Neuronal stem cell (in vitro differentiated cells): ENCODE measurements around the gene CAMKK1.
A peak's percentile ranks its signal among the peaks of the same experiment; 100 is the strongest.

Source experiments
- DNase-seq: peaks from one replicate; pipeline ENCODE4 v3.0.0-alpha.2; 2013; ENCODE audit warnings: low spot score
- H2AFZ ChIP-seq: one replicate; pipeline ENCODE4 v1.6.1; 2013; ENCODE audit warnings: mild to moderate bottlenecking, low read length, inconsistent platforms
- H2AK5ac ChIP-seq: 2 replicates; pipeline ENCODE4 v1.6.1; 2013; ENCODE audit warnings: low read depth, mild to moderate bottlenecking, inconsistent platforms, low read length, moderate library complexity, mixed read lengths
- H2BK120ac ChIP-seq: 2 replicates; pipeline ENCODE4 v1.6.1; 2013; ENCODE audit warnings: low read depth, mild to moderate bottlenecking, inconsistent platforms, low read length, moderate library complexity, mixed read lengths
- H2BK12ac ChIP-seq: one replicate; pipeline ENCODE4 v1.6.1; 2013; ENCODE audit warnings: low read length, inconsistent platforms
- H2BK15ac ChIP-seq: 2 replicates; pipeline ENCODE4 v1.6.1; 2013; ENCODE audit warnings: mild to moderate bottlenecking, low read length, inconsistent platforms, mixed read lengths
- H2BK5ac ChIP-seq: one replicate; pipeline ENCODE4 v1.6.1; 2013; ENCODE audit warnings: inconsistent platforms, mild to moderate bottlenecking, low read length, moderate library complexity
- H3K14ac ChIP-seq: one replicate; pipeline ENCODE4 v1.6.1; 2013; ENCODE audit warnings: low read length, inconsistent platforms
- H3K18ac ChIP-seq: 2 replicates; pipeline ENCODE4 v1.6.1; 2013; ENCODE audit warnings: low read length, inconsistent platforms
- H3K23ac ChIP-seq: 2 replicates; pipeline ENCODE4 v1.6.1; 2013; ENCODE audit warnings: low read depth, mild to moderate bottlenecking, mixed read lengths, low read length, inconsistent platforms; ENCODE audit not compliant: poor library complexity
- H3K27ac ChIP-seq: replicated peaks from 3 replicates; pipeline ENCODE4 v1.5.1; 2013; ENCODE audit warnings: low read length, inconsistent platforms
- H3K27me3 ChIP-seq, 3 experiments: 2 replicates each; pipeline ENCODE4 v1.6.1; 2013; ENCODE audit warnings: low read length in 3 of 3, mild to moderate bottlenecking in 2 of 3, inconsistent platforms in 1 of 3, low read depth in 1 of 3, mixed read lengths in 1 of 3, moderate library complexity in 1 of 3; ENCODE audit not compliant: control insufficient read depth in 3 of 3, insufficient read depth in 3 of 3
- H3K36me3 ChIP-seq, 2 donors: replicated peaks in 1 of 2; 2 replicates each; pipeline ENCODE4 v1.6.1; 2013; ENCODE audit warnings: low read length in 2 of 2; ENCODE audit not compliant: control insufficient read depth in 2 of 2, insufficient read depth in 2 of 2
- H3K4ac ChIP-seq: 2 replicates; pipeline ENCODE4 v1.6.1; 2013; ENCODE audit warnings: inconsistent platforms, mild to moderate bottlenecking, low read length, moderate library complexity
- H3K4me1 ChIP-seq, 2 donors: 1 replicate in 1 of 2; 2 replicates in 1 of 2; pipeline ENCODE4 v1.6.1; 2013; ENCODE audit warnings: low read length in 2 of 2, low read depth in 1 of 2; ENCODE audit not compliant: control insufficient read depth in 2 of 2, insufficient read depth in 1 of 2
- H3K4me2 ChIP-seq: one replicate; pipeline ENCODE4 v1.6.1; 2013; ENCODE audit warnings: mild to moderate bottlenecking, low read length, inconsistent platforms; ENCODE audit not compliant: insufficient read depth, poor library complexity, severe bottlenecking
- H3K4me3 ChIP-seq, 2 donors: 2 replicates each; pipeline ENCODE4 v1.5.1; 2013; ENCODE audit warnings: low read length in 2 of 2, mild to moderate bottlenecking in 2 of 2, inconsistent platforms in 1 of 2, moderate library complexity in 1 of 2
- H3K79me1 ChIP-seq: one replicate; pipeline ENCODE4 v1.6.1; 2013; ENCODE audit warnings: low read depth, mild to moderate bottlenecking, inconsistent platforms, low read length, moderate library complexity
- H3K9ac ChIP-seq: one replicate; pipeline ENCODE4 v1.6.1; 2013; ENCODE audit warnings: mild to moderate bottlenecking, low read depth, low read length, inconsistent platforms; ENCODE audit not compliant: poor library complexity
- H3K9me3 ChIP-seq, 2 donors: replicated peaks in 1 of 2; 2 replicates each; pipeline versions ENCODE3 to v1.6.1; 2013; ENCODE audit warnings: low read length in 2 of 2, mild to moderate bottlenecking in 2 of 2, inconsistent platforms in 1 of 2, low read depth in 1 of 2, mixed read lengths in 1 of 2, moderate library complexity in 1 of 2; ENCODE audit not compliant: control insufficient read depth in 2 of 2, insufficient read depth in 1 of 2
- H4K8ac ChIP-seq: one replicate; pipeline ENCODE4 v1.6.1; 2013; ENCODE audit warnings: low read depth, mild to moderate bottlenecking, inconsistent platforms, low read length, moderate library complexity
- H4K91ac ChIP-seq: one replicate; pipeline ENCODE4 v1.6.1; 2013; ENCODE audit warnings: low read length, low read depth, mild to moderate bottlenecking, inconsistent platforms; ENCODE audit not compliant: poor library complexity
- WGBS, 2 donors: extraction: QIAGEN DNeasy Blood & Tissue Kit; methylation state at CpG; one replicate each; pipeline ENCODE4 v1.1.7; 2013; ENCODE audit warnings: missing lambda C conversion rate in 2 of 2, mixed read lengths in 1 of 2; ENCODE audit not compliant: insufficient read length in 2 of 2, insufficient replicate concordance in 1 of 2; ENCODE audit errors: extremely low coverage in 2 of 2; 5-methylcytosine and 5-hydroxymethylcytosine counted together

Gene CAMKK1

DNA sequence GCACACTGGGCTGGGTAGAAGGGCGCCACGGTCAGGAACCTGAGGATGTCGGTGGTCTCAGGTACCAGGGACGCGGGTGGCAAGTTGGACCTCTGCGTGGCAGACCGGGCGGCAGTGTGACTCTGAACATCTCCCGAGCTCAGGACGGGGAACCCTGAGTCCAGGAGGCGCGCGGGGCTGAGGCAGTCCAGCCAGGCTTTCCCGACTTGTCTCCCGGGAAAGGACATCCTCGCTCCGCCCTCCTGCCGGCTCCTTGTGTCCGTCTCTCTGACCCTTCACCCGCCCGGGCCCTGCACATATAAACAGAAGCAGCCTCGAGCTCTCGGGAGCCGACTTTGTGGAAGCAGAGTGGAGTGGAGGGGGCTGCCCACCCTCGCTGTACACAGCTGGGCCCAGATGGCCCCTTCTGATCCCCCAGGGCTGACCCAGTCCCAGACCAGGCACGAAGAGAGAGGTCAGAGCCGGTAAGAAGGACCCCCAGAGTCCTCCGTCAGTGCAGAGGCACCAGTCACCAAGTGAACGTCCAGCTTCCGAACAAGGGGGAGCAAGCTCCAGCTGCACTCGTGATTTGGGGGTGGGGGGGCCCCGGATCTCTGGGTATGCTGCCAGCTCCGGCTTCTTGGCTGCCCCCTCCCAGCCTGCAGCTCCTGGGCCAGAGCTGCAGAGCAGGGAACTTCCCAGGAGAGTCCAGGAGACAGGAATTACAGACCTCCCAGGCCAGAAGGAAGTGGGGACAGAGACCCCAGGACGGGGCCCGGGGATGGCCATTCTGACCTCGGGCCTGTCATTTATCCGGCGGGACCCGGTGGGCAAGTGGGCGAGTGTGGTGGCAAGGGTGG lies 31.9 kb upstream of the CAMKK1 start:
- Histone ChIP-seq H3K14ac (peak overlapping the region; percentile 98), H3K27me3 (peaks cover 0 to 45% (median 0%) of the 10 kb centered on the region in 3 experiments), H3K4me1 (peaks cover 10 to 12% of the 10 kb centered on the region in 2 donors), H3K9me3 (no peaks in the 10 kb centered on the region), H2BK5ac (peak overlapping the region; percentile 24), H2AK5ac (peak overlapping the region; percentile 83), H3K27ac (no peak overlapping the region), H3K23ac (peak overlapping the region; percentile 3), H3K79me1 (no peaks in the 10 kb centered on the region), H4K91ac (no peak overlapping the region), H2BK12ac (peak overlapping the region; percentile 22), H4K8ac (peak overlapping the region; percentile 82), H3K18ac (peak overlapping the region; percentile 64), H3K36me3 (no peaks in the 10 kb centered on the region), H3K4me3 (no peak overlapping the region), H2BK15ac (peak overlapping the region; percentile 37), H3K4ac (peak overlapping the region; percentile 53), H2AFZ (peak overlapping the region; percentile 89), H3K9ac (peak overlapping the region; percentile 60), H3K4me2 (no peak overlapping the region), H2BK120ac (no peak overlapping the region)
- DNase-seq = no peak
- WGBS, 2 donors = no CpG with 5 or more reads among the region's 40 CpGs

DNA sequence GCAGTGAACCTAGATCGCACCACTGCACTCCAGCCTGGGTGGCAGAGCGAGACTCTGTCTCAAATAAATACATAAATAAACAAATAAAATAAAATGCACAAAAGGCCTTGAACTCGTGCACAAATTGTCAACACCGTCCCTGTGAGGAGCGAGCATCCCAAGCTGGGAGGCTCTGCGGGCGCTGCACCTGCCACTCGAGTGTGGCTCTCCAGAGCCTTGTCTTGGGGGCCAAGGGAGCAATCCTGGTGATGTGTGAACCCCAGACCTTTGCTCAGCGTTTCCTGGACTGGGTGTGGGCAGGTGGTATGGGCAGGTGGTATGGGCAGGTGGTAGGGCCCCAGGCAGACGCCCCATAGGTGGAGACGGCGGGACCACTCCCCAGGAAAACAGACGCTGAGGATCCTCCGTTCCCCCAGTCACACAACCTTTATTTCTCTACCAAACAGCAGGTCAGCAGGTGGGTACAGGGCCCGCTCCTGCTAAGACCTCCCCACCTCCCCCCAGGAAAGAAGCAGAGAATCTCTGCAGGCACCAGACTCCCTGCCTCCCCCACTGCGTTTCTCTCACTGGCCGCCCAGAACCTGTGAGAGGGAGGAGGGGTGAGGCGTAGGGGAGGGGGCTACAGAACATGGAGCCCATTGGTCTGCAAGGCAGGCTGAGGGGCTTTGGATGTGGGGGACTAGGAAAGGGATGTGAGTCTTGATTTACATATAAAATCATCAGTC lies 30.8 kb upstream of the CAMKK1 start:
- no peak overlapping the region for H2BK120ac ChIP-seq
- H3K9me3 ChIP-seq = no peaks in the 10 kb centered on the region
- no peak overlapping the region for H2BK15ac ChIP-seq
- H4K91ac ChIP-seq = no peak overlapping the region
- H3K4me3 ChIP-seq = no peak overlapping the region
- H3K4ac ChIP-seq = no peak overlapping the region
- H2BK12ac ChIP-seq = no peak overlapping the region
- no CpG with 5 or more reads among the region's 18 CpGs for WGBS, 2 donors
- H3K27me3 ChIP-seq = peaks cover 0 to 48% (median 0%) of the 10 kb centered on the region in 3 experiments
- H2AK5ac ChIP-seq = no peak overlapping the region
- no peak overlapping the region for H3K9ac ChIP-seq
- no peak overlapping the region for H3K4me2 ChIP-seq
- H3K23ac ChIP-seq = no peak overlapping the region
- no peak overlapping the region for H3K18ac ChIP-seq
- peaks cover 10 to 12% of the 10 kb centered on the region in 2 donors for H3K4me1 ChIP-seq
- no peak overlapping the region for H2BK5ac ChIP-seq
- no peak overlapping the region for H3K14ac ChIP-seq
- no peaks in the 10 kb centered on the region for H3K79me1 ChIP-seq
- no peak overlapping the region for H4K8ac ChIP-seq
- DNase-seq = no peak
- no peaks in the 10 kb centered on the region for H3K36me3 ChIP-seq
- no peak overlapping the region for H3K27ac ChIP-seq
- H2AFZ ChIP-seq = no peak overlapping the region

DNA sequence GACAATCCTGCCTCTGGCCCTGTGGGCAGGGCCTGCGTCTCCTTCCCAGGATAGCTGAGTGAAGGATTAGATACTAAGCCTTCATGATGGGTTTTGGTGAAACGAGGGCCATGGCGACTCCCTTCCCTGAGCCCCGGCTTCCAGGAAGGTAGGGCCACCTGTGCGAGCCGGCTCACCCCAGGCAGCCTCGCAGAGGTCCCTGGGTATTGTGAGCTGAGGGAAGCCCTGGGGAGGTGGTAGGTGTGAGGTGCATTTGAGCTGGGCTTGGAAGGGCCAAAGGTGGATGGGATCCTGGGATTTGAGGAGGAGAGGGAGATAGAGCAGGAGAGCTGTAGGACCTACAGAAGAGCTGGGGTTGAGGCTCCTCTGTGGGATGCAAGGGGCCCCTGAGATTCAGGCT lies 29.9 kb upstream of the CAMKK1 start:
- H2BK15ac ChIP-seq = no peak overlapping the region
- H3K4ac ChIP-seq = no peak overlapping the region
- H4K8ac ChIP-seq = no peak overlapping the region
- no peak overlapping the region for H2BK12ac ChIP-seq
- no peaks in the 10 kb centered on the region for H3K36me3 ChIP-seq
- no peak overlapping the region for H3K27ac ChIP-seq
- no peak overlapping the region for H3K23ac ChIP-seq
- H3K14ac ChIP-seq = no peak overlapping the region
- H4K91ac ChIP-seq = no peak overlapping the region
- DNase-seq = no peak
- H3K4me1 ChIP-seq = peaks cover 10 to 12% of the 10 kb centered on the region in 2 donors
- H2BK120ac ChIP-seq = no peak overlapping the region
- H2AFZ ChIP-seq = no peak overlapping the region
- H3K9me3 ChIP-seq = no peaks in the 10 kb centered on the region
- no peak overlapping the region for H2AK5ac ChIP-seq
- no peak overlapping the region for H3K9ac ChIP-seq
- no peak overlapping the region for H3K4me2 ChIP-seq
- H3K18ac ChIP-seq = no peak overlapping the region
- H3K79me1 ChIP-seq = no peaks in the 10 kb centered on the region
- H3K4me3 ChIP-seq = no peak overlapping the region
- WGBS, 2 donors = no CpG with 5 or more reads among the region's 7 CpGs
- no peak overlapping the region for H2BK5ac ChIP-seq
- H3K27me3 ChIP-seq = peaks cover 0 to 46% (median 0%) of the 10 kb centered on the region in 3 experiments
